Nephron progenitor cell (in vitro differentiated cells): ENCODE measurements around the gene SFXN1.
A peak's percentile ranks its signal among the peaks of the same experiment; 100 is the strongest.

Experiments used
- DNase-seq: peaks from one replicate; pipeline ENCODE4 v3.0.0; 2021
- H3K27ac Mint-ChIP-seq: 2 replicates; pipeline ENCODE4 v1.8.0; 2021; ENCODE audit warnings: mild to moderate bottlenecking, moderate library complexity, mixed read lengths
- H3K27me3 Mint-ChIP-seq: 2 replicates; pipeline ENCODE4 v1.8.0; 2021; ENCODE audit warnings: mild to moderate bottlenecking, low read depth, mixed read lengths; ENCODE audit not compliant: poor library complexity
- H3K36me3 Mint-ChIP-seq: 2 replicates; pipeline ENCODE4 v1.8.0; 2021; ENCODE audit warnings: low read depth, mixed read lengths
- H3K4me1 Mint-ChIP-seq: 2 replicates; pipeline ENCODE4 v1.8.0; 2021; ENCODE audit warnings: mixed read lengths
- H3K4me3 Mint-ChIP-seq: 2 replicates; pipeline ENCODE4 v1.8.0; 2021; ENCODE audit warnings: mild to moderate bottlenecking, moderate library complexity, mixed read lengths
- H3K9me3 Mint-ChIP-seq: 2 replicates; pipeline ENCODE4 v1.8.0; 2021; ENCODE audit warnings: mild to moderate bottlenecking, moderate library complexity, mixed read lengths
- TF ChIP-seq, protein P1 (sequence below): fragments of 200-600 bp; sonication (generic); IDR thresholded peaks from 2 replicates; pipeline ENCODE4 v1.5.0; 2021; ENCODE audit warnings: antibody characterized with exemption

The SFXN1 gene

DNA sequence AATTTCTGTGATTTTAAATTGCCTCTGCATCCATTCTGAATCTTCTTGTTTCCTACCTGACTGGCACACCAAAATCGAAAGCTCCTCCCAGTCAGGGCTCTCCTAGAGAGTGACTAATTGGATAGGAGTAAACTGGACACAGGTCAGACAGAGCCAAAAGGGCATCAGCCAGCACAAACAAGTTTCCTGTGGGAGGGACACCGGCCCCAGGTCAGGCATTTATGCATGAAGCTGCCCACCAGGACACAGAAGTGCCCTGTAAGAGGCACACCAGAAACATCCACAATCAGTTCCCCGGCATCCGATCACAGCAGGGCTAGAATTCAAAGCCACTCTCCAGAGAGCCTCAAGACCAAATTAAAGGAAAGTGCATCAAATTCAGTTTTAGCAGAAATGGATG, 78.4 kb downstream of the SFXN1 start:
- Mint-ChIP-seq H3K27ac (peak overlapping the region; percentile 16), H3K4me1 (peaks cover 44% of the 10 kb centered on the region), H3K9me3 (peaks cover 28% of the 10 kb centered on the region), H3K36me3 (peaks cover 11% of the 10 kb centered on the region), H3K27me3 (peaks cover 8% of the 10 kb centered on the region), H3K4me3 (peak overlapping the region; percentile 44)
- peak; percentile 18 for DNase-seq
- TF ChIP-seq, protein P1, sequence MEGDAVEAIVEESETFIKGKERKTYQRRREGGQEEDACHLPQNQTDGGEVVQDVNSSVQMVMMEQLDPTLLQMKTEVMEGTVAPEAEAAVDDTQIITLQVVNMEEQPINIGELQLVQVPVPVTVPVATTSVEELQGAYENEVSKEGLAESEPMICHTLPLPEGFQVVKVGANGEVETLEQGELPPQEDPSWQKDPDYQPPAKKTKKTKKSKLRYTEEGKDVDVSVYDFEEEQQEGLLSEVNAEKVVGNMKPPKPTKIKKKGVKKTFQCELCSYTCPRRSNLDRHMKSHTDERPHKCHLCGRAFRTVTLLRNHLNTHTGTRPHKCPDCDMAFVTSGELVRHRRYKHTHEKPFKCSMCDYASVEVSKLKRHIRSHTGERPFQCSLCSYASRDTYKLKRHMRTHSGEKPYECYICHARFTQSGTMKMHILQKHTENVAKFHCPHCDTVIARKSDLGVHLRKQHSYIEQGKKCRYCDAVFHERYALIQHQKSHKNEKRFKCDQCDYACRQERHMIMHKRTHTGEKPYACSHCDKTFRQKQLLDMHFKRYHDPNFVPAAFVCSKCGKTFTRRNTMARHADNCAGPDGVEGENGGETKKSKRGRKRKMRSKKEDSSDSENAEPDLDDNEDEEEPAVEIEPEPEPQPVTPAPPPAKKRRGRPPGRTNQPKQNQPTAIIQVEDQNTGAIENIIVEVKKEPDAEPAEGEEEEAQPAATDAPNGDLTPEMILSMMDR: no peak

DNA sequence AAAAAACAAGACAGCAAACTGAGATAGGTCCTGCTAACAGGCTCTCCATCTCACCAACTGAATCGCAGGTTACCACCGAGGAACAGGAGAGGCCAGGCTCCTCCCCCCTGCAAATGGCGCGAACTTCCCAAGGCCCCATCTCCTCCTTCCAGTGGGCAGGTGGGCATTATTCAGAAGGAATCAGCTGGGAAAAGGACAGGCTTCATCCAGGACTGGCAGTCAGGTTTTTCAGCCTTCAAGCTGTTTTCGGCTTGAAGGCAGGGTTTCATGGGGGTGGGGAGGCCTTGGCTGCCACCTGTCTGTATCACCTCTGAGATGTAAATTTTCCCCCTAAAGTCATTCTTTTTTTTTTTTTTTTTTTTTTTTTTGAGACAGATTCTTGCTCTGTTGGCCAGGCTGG, 79.4 kb downstream of the SFXN1 start:
- no peak overlapping the region for H3K27ac Mint-ChIP-seq
- TF ChIP-seq, protein P1: no peak
- peaks cover 28% of the 10 kb centered on the region for H3K9me3 Mint-ChIP-seq

DNA sequence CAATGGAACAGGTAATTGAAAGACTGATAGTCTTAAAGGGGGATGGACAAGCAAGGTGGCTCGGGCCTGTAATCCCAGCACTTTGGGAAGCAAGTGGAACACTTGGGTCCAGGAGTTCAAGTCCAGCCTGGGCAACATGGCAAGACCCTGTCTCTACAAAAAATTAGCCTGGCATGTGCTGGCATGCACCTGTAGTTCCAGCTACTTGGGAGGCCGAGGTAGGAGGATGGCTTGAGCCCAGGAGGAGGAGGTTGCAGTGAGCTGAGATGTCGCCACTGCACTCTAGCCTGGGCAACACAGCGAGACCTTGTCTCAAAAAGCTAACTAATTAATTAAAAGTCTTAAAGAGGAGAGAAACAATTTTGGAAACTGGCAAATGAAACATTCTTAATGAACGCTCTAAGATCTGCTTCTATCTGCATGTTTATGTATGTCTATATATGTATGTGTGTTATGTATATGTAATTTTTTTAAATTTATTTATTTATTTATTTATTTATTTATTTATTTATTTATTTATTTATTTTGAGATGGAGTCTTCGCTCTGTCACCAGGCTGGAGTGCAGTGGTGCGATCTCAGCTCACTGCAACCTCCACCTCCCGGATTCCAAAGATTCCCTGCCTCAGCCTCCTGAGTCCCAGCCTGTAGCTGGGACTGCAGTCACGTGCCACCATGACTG, 80.6 kb downstream of the SFXN1 start:
- TF ChIP-seq, protein P1: no peak
- H3K36me3 Mint-ChIP-seq: peaks cover 8% of the 10 kb centered on the region
- no peak overlapping the region for H3K4me3 Mint-ChIP-seq
- peaks cover 20% of the 10 kb centered on the region for H3K9me3 Mint-ChIP-seq
- H3K27ac Mint-ChIP-seq: no peak overlapping the region
- no peak for DNase-seq
- peaks cover 10% of the 10 kb centered on the region for H3K27me3 Mint-ChIP-seq
- peaks cover 45% of the 10 kb centered on the region for H3K4me1 Mint-ChIP-seq

More for the DNA sequence above, 79.4 kb downstream of the SFXN1 start:
- H3K27me3 Mint-ChIP-seq: peaks cover 8% of the 10 kb centered on the region
- no peak for DNase-seq
- H3K4me3 Mint-ChIP-seq: no peak overlapping the region
- H3K4me1 Mint-ChIP-seq: peaks cover 45% of the 10 kb centered on the region
- H3K36me3 Mint-ChIP-seq: peaks cover 11% of the 10 kb centered on the region

DNA sequence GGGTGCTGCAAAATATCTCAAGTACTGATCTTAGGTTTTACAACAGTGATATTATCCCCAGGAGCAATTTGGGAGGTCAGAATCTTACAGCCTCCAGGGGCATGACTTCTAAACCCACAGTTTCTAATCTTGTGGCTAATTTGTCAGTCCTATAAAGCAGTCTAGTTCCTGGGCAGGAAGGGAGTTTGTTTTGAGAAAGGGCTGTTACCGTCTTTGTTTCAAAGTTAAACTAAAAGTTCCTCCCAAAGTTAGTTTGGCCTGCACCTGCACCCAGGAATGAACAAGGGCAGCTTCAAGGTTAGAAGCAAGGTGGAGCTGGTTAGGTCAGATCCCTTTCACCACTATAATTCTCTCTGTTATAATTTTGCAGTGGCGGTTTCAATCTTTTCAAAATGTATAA, 81.7 kb downstream of the SFXN1 start:
- peak overlapping the region; percentile 75 for H3K27ac Mint-ChIP-seq
- no peak overlapping the region for H3K4me3 Mint-ChIP-seq
- no peaks in the 10 kb centered on the region for H3K36me3 Mint-ChIP-seq
- TF ChIP-seq, protein P1: no peak
- H3K9me3 Mint-ChIP-seq: peaks cover 11% of the 10 kb centered on the region
- H3K4me1 Mint-ChIP-seq: peaks cover 41% of the 10 kb centered on the region
- no peak for DNase-seq
- peaks cover 10% of the 10 kb centered on the region for H3K27me3 Mint-ChIP-seq

DNA sequence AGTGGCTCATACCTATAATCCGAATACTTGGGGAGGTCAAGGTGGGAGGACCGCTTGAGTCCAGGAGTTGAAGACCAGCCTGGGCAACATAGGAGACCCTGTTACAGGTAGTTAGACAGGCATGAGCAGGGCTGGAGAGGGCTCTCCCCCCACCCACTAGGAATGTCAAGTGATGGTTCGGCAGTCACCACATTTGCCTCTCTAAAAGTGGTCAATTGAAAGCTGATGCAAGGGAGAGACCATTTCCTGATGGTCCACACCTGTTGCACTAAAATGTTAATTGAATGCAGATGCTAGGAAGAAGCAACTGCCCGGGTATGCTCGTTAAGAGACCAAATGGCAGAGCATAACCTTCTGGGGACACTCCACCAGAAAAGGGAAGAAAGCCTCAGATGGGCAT, 82.7 kb downstream of the SFXN1 start:
- peaks cover 7% of the 10 kb centered on the region for H3K9me3 Mint-ChIP-seq
- no peaks in the 10 kb centered on the region for H3K36me3 Mint-ChIP-seq
- no peak overlapping the region for H3K4me3 Mint-ChIP-seq
- peaks cover 35% of the 10 kb centered on the region for H3K4me1 Mint-ChIP-seq
- no peak overlapping the region for H3K27ac Mint-ChIP-seq
- no peak for DNase-seq
- H3K27me3 Mint-ChIP-seq: peaks cover 10% of the 10 kb centered on the region
- TF ChIP-seq, protein P1: no peak

DNA sequence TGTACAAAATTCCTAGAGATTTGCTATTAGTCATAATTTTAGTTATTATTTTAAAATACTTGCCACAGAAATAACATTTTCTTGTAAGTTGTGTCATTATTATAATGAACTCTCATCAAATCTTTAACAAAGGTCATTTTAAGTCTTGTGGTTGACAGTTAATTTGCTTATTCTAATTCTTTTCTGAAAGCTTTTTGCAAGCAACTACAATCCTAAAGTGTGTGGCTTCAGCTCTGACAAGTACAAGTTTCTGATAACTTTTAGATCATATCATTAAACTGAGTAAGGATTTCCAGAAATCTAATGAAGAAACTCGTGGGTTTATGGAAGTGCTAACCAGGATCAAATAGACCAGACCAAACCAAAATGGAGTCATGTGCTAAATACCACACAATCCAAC, 86.4 kb downstream of the SFXN1 start:
- Mint-ChIP-seq H3K9me3 (peaks cover 6% of the 10 kb centered on the region), H3K36me3 (no peaks in the 10 kb centered on the region), H3K4me3 (no peak overlapping the region), H3K27me3 (peaks cover 10% of the 10 kb centered on the region), H3K27ac (no peak overlapping the region), H3K4me1 (peaks cover 19% of the 10 kb centered on the region)
- DNase-seq: no peak
- TF ChIP-seq, protein P1: no peak
